B cell (primary cell): Measurements from ENCODE around the gene DPYSL3. TPM values are rescaled to one million over a fixed set of nuclear protein-coding genes. Genes with fewer than 3 reads are reported as not detected.
"Not testable (repeated sequence)": the region's sequence is repeated elsewhere in the genome, so short reads cannot be mapped to it uniquely, and the experiment has no call there.

Experiments
- ATAC-seq: fragments of 200-7000 bp; cut with Tn5 transposase; one replicate; pipeline ENCODE4 v1.10.0; 2021; ENCODE audit warnings: low read depth, mild to moderate bottlenecking, moderate number of reproducible peaks, moderate library complexity
- CTCF ChIA-PET: fragments of 350-600 bp; sonication (Branson Sonifier 250); formaldehyde crosslinking; loops from one replicate; lab custom pipeline; 2021; ENCODE audit warnings: antibody characterized with exemption, inconsistent platforms; lab: Charles Lee
- POLR2A ChIA-PET: fragments of 350-600 bp; sonication (Branson Sonifier 250); formaldehyde crosslinking; loops from one replicate; lab custom pipeline; 2021; ENCODE audit warnings: antibody characterized with exemption; lab: Charles Lee
- DNase-seq: peaks from one replicate; pipeline ENCODE4 v3.0.0; 2013
- H2AFZ ChIP-seq: 2 replicates; pipeline ENCODE4 v1.6.1; 2012; ENCODE audit warnings: mild to moderate bottlenecking, low read depth, low read length; ENCODE audit not compliant: insufficient read depth, poor library complexity, severe bottlenecking
- H3K27ac ChIP-seq, 2 donors: 1 replicate in 1 of 2; 2 replicates in 1 of 2; pipeline ENCODE4 v1.5.1; 2012 to 2013; ENCODE audit warnings: low read length in 2 of 2, mild to moderate bottlenecking in 2 of 2, moderate library complexity in 1 of 2
- H3K27me3 ChIP-seq, 4 experiments: fragments of 200-600 bp in 1 of 4; sonication (generic) in 1 of 4; replicated peaks in 1 of 4; 1 replicate in 2 of 4; 2 replicates in 2 of 4; pipeline versions ENCODE4 v1.6.1 to v1.7.0; 2013 to 2016; ENCODE audit warnings: low read length in 3 of 4, mild to moderate bottlenecking in 2 of 4, mixed read lengths in 1 of 4, moderate library complexity in 1 of 4; ENCODE audit not compliant: insufficient read depth in 4 of 4, control insufficient read depth in 3 of 4; ENCODE audit errors: control extremely low read depth in 1 of 4
- H3K36me3 ChIP-seq, 2 experiments: replicated peaks in 1 of 2; 1 replicate in 1 of 2; 2 replicates in 1 of 2; pipeline versions ENCODE4 v1.6.1 to v1.7.1; 2013; ENCODE audit warnings: low read length in 1 of 2; ENCODE audit not compliant: insufficient read depth in 2 of 2, control insufficient read depth in 1 of 2; ENCODE audit errors: control extremely low read depth in 1 of 2, extremely low read depth in 1 of 2
- H3K4me1 ChIP-seq, 2 donors: fragments of 200-600 bp in 1 of 2; sonication (generic) in 1 of 2; 1 replicate in 1 of 2; 2 replicates in 1 of 2; pipeline versions ENCODE4 v1.5.1 to v1.6.1; 2013 to 2017; ENCODE audit warnings: low read length in 2 of 2; ENCODE audit not compliant: control insufficient read depth in 2 of 2, insufficient read depth in 2 of 2
- H3K4me2 ChIP-seq: replicated peaks from 2 replicates; pipeline ENCODE3; 2012; ENCODE audit warnings: mild to moderate bottlenecking, low read depth, low read length; ENCODE audit not compliant: poor library complexity, severe bottlenecking
- H3K4me3 ChIP-seq, 5 experiments: fragments of 200-600 bp in 1 of 5; sonication (generic) in 1 of 5; 1 replicate in 3 of 5; 2 replicates in 2 of 5; pipeline versions ENCODE4 v1.5.1 to v1.7.0; 2011 to 2016; ENCODE audit warnings: low read length in 4 of 5, mild to moderate bottlenecking in 4 of 5, low read depth in 2 of 5, control low read depth in 1 of 5, moderate library complexity in 1 of 5; ENCODE audit not compliant: insufficient read depth in 1 of 5; ENCODE audit errors: control extremely low read depth in 1 of 5, extremely low read depth in 1 of 5
- H3K79me2 ChIP-seq: fragments of 200-600 bp; sonication (generic); one replicate; pipeline ENCODE4 v1.6.0; 2016; ENCODE audit warnings: low read length; ENCODE audit not compliant: control insufficient read depth, insufficient read depth
- H3K9ac ChIP-seq: fragments of 200-600 bp; sonication (generic); 2 replicates; pipeline ENCODE4 v1.6.1; 2017; ENCODE audit warnings: mild to moderate bottlenecking, low read length, moderate library complexity
- H3K9me3 ChIP-seq, 3 donors: one replicate each; pipeline versions ENCODE4 v1.6.1 to v1.7.1; 2013; ENCODE audit warnings: low read length in 2 of 3; ENCODE audit not compliant: control insufficient read depth in 2 of 3, insufficient read depth in 1 of 3; ENCODE audit errors: control extremely low read depth in 1 of 3
- H4K20me1 ChIP-seq: 2 replicates; pipeline ENCODE4 v1.6.0; 2012; ENCODE audit warnings: mild to moderate bottlenecking, low read length; ENCODE audit not compliant: insufficient read depth, control insufficient read depth, poor library complexity, severe bottlenecking
- H3K27ac Mint-ChIP-seq: one replicate; pipeline ENCODE4 v1.8.0; 2021; ENCODE audit warnings: mixed read lengths
- H3K27me3 Mint-ChIP-seq: one replicate; pipeline ENCODE4 v1.8.0; 2021; ENCODE audit warnings: mixed read lengths
- H3K4me1 Mint-ChIP-seq: one replicate; pipeline ENCODE4 v1.8.0; 2021; ENCODE audit warnings: mixed read lengths
- H3K4me3 Mint-ChIP-seq: one replicate; pipeline ENCODE4 v1.8.0; 2021; ENCODE audit warnings: mixed read lengths
- H3K9me3 Mint-ChIP-seq: one replicate; pipeline ENCODE4 v1.8.0; 2022; ENCODE audit warnings: mixed read lengths; ENCODE audit not compliant: insufficient read depth
- EZH2 ChIP-seq: IDR thresholded peaks from 2 replicates; pipeline ENCODE4 v1.6.1; 2012; ENCODE audit warnings: borderline replicate concordance, low read depth, mild to moderate bottlenecking, moderate library complexity, low read length; ENCODE audit not compliant: insufficient read depth, poor library complexity, severe bottlenecking
- WGBS: methylation state at CpG from one replicate; pipeline ENCODE4 v1.1.5; 2013; ENCODE audit warnings: missing lambda C conversion rate; ENCODE audit not compliant: insufficient coverage; 5-methylcytosine and 5-hydroxymethylcytosine counted together
- intact Hi-C: fragments of 100-400 bp; cut with micrococcal nuclease; formaldehyde crosslinking; loops from one replicate; pipeline ENCODE4 v1.10.0; 2022
- polyA plus RNA-seq: library from polyadenylated mRNA; depleted of rRNA; stranded (reverse); fragments of >200 nt; gene quantifications from 2 replicates; pipeline ENCODE4 v1.2.3, GENCODE V29; 2012
- total RNA-seq, 2 donors: library from RNA; stranded (reverse); fragments of 120-200 nt in 1 of 2; gene quantifications; 1 replicate in 1 of 2; 2 replicates in 1 of 2; pipeline versions ENCODE4 v1.2.3 to v1.2.4, GENCODE V29; 2013 to 2022
- TF ChIP-seq, protein P1 (sequence below): fragments of 200-600 bp; IDR thresholded peaks from one replicate; pipeline ENCODE4 v1.8.0; 2022; ENCODE audit warnings: antibody characterized with exemption, mild to moderate bottlenecking

DPYSL3 gene
- total and polyA plus RNA-seq, 2 donors (not counting 1 experiment from before 2014, with no cell fraction given) = not detected

DNA sequence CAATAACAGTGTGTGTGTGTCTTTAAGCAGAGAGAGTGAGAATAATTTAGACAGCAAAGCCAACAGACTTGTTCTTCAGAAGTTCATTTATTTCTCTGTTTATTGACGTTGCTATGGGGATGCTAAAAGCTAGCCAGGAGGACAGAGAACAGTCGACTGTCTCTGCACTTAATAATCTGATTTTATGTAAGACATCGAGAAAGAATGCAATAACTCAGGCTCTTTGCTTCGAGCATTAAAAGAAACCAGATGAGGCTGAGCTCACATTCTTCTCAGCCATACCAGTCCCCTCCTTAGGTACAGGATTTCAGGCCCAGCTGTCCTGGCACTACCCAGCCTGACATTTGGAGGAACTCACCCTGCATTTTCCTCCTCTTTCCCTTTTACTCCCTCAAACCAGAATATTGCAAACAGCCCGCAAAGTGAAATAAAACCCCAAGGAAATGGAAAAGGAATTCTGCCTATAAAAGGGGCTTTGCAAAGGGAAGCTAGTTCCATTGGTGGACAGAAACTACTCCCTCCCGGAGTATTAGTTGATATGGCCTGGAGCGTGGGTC, 44.5 kb upstream of the DPYSL3 start:
- Histone ChIP-seq H3K4me2 (no peak overlapping the region), H2AFZ (no peak overlapping the region), H3K4me3 (no peak overlapping the region), H4K20me1 (no peaks in the 10 kb centered on the region), H3K36me3 (no peaks in the 10 kb centered on the region), H3K4me1 (no peaks in the 10 kb centered on the region), H3K9me3 (peaks cover 0 to 6% (median 2%) of the 10 kb centered on the region in 3 donors), H3K79me2 (no peaks in the 10 kb centered on the region), H3K27me3 (no peaks in the 10 kb centered on the region), H3K27ac (no peak overlapping the region), H3K9ac (no peak overlapping the region)
- WGBS = 91% methylated on average over 5 of the region's 7 CpGs
- ATAC-seq = no peak
- Mint-ChIP-seq H3K4me3 (no peak overlapping the region), H3K4me1 (no peaks in the 10 kb centered on the region), H3K27me3 (no peaks in the 10 kb centered on the region), H3K27ac (no peak overlapping the region), H3K9me3 (peaks cover 2% of the 10 kb centered on the region)
- ChIA-PET CTCF (no interaction called here), POLR2A (no interaction called here)
- intact Hi-C loops = no loop called here
- TF ChIP-seq, protein P1, sequence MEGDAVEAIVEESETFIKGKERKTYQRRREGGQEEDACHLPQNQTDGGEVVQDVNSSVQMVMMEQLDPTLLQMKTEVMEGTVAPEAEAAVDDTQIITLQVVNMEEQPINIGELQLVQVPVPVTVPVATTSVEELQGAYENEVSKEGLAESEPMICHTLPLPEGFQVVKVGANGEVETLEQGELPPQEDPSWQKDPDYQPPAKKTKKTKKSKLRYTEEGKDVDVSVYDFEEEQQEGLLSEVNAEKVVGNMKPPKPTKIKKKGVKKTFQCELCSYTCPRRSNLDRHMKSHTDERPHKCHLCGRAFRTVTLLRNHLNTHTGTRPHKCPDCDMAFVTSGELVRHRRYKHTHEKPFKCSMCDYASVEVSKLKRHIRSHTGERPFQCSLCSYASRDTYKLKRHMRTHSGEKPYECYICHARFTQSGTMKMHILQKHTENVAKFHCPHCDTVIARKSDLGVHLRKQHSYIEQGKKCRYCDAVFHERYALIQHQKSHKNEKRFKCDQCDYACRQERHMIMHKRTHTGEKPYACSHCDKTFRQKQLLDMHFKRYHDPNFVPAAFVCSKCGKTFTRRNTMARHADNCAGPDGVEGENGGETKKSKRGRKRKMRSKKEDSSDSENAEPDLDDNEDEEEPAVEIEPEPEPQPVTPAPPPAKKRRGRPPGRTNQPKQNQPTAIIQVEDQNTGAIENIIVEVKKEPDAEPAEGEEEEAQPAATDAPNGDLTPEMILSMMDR = no peak
- no peak for TF ChIP-seq EZH2
- DNase-seq = no peak

DNA sequence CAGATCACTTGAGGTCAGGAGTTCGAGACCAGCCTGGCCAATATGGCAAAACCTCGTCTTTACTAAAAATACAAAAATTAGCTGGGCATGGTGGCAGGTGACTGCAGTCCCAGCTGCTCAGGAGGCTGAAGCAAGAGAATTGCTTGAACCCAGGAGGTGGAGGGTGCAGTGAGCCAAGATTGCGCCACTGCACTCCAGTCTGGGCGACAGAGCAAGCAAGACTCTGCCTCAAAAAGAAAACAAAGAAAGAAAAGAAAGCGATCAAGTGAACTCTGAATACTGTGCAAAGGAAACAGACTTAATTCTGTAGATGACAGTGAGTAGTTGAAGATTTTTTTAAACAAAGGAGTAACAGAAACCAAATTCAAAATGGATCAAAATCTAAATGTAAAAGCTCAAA, 43.9 kb upstream of the DPYSL3 start:
- CTCF ChIA-PET, POLR2A ChIA-PET, H3K36me3 ChIP-seq, H3K4me3 Mint-ChIP-seq, intact Hi-C loops, H3K4me3 ChIP-seq, H3K4me1 ChIP-seq, H3K9me3 ChIP-seq, H3K27ac Mint-ChIP-seq, H4K20me1 ChIP-seq, H3K27me3 Mint-ChIP-seq, H3K27me3 ChIP-seq, H3K4me1 Mint-ChIP-seq, H3K9ac ChIP-seq, H3K4me2 ChIP-seq, ATAC-seq, H3K79me2 ChIP-seq, H3K27ac ChIP-seq, H2AFZ ChIP-seq, H3K9me3 Mint-ChIP-seq, DNase-seq: not testable (repeated sequence)
- WGBS = 93% methylated on average over 4 of the region's 5 CpGs
